SK-N-SH (cell line): ENCODE data around the gene GCM1. TPM values are rescaled to one million over a fixed set of nuclear protein-coding genes. Genes with fewer than 3 reads are reported as not detected.

Source experiments
- CTCF ChIA-PET: fragments of 300-600, 350-600 bp; formaldehyde crosslinking; extraction: SDS; loops from one replicate; lab custom pipeline; 2021; lab: Yijun Ruan, JAX
- POLR2A ChIA-PET: fragments of 350-600 bp; sonication (Branson Sonifier 250); formaldehyde crosslinking; extraction: SDS; loops from one replicate; lab custom pipeline; 2020; ENCODE audit warnings: antibody characterized with exemption, inconsistent platforms; lab: Yijun Ruan, JAX
- DNase-seq: peaks from one replicate; pipeline ENCODE4 v3.0.0; 2012
- H2AFZ ChIP-seq: fragments of 200-600 bp; sonication (generic); 2 replicates; pipeline ENCODE4 v1.8.1; 2016; ENCODE audit warnings: antibody characterized with exemption, mild to moderate bottlenecking, low read depth
- H3F3A ChIP-seq: fragments of 200-600 bp; sonication (generic); replicated peaks from 2 replicates; pipeline ENCODE3; 2016; ENCODE audit warnings: antibody characterized with exemption, mild to moderate bottlenecking; ENCODE audit not compliant: insufficient read depth
- H3K27ac ChIP-seq, 2 experiments: fragments of 200-500 bp in 1 of 2; fragments of 200-600 bp in 1 of 2; sonication (Bioruptor generic) in 1 of 2; sonication (generic), shearing (Covaris generic) in 1 of 2; 2 replicates each; pipeline versions ENCODE4 v1.5.1 to v1.6.1; 2014 to 2016; ENCODE audit warnings: low read depth in 2 of 2, inconsistent platforms in 1 of 2, low read length in 1 of 2, mild to moderate bottlenecking in 1 of 2, mixed read lengths in 1 of 2
- H3K27me3 ChIP-seq: fragments of 200-600 bp; sonication (generic), shearing (Covaris generic); 2 replicates; pipeline ENCODE4 v1.6.1; 2016; ENCODE audit warnings: mixed run types; ENCODE audit not compliant: insufficient read depth
- H3K36me3 ChIP-seq, 2 experiments: fragments of 200-500 bp in 1 of 2; fragments of 200-600 bp in 1 of 2; sonication (Bioruptor generic) in 1 of 2; sonication (generic) in 1 of 2; replicated peaks in 1 of 2; 2 replicates each; pipeline versions ENCODE3 to v1.5.1; 2014 to 2016; ENCODE audit warnings: low read length in 1 of 2, mild to moderate bottlenecking in 1 of 2; ENCODE audit not compliant: insufficient read depth in 2 of 2, control insufficient read depth in 1 of 2
- H3K4me1 ChIP-seq, 2 experiments: fragments of 200-500 bp in 1 of 2; fragments of 200-600 bp in 1 of 2; sonication (Bioruptor generic) in 1 of 2; sonication (generic), shearing (Covaris generic) in 1 of 2; 2 replicates each; pipeline versions ENCODE4 v1.5.1 to v1.6.1; 2014 to 2016; ENCODE audit warnings: low read depth in 1 of 2, low read length in 1 of 2, mixed run types in 1 of 2; ENCODE audit not compliant: insufficient read depth in 2 of 2, control insufficient read depth in 1 of 2
- H3K4me2 ChIP-seq: fragments of 200-600 bp; sonication (generic), shearing (Covaris generic); 2 replicates; pipeline ENCODE4 v1.6.1; 2017; ENCODE audit warnings: mixed run types
- H3K4me3 ChIP-seq, 2 experiments: fragments of 200-500 bp in 1 of 2; fragments of 200-600 bp in 1 of 2; sonication (Bioruptor generic) in 1 of 2; sonication (generic), shearing (Covaris generic) in 1 of 2; 2 replicates each; pipeline versions ENCODE4 v1.5.1 to v1.8.1; 2014 to 2016; ENCODE audit warnings: low read depth in 2 of 2, inconsistent platforms in 1 of 2, low read length in 1 of 2, mild to moderate bottlenecking in 1 of 2, mixed read lengths in 1 of 2, moderate library complexity in 1 of 2
- H3K79me2 ChIP-seq: fragments of 200-600 bp; sonication (generic); 2 replicates; pipeline ENCODE4 v1.8.1; 2017; ENCODE audit warnings: mild to moderate bottlenecking; ENCODE audit not compliant: insufficient read depth
- H3K9ac ChIP-seq: fragments of 200-600 bp; sonication (generic); 2 replicates; pipeline ENCODE4 v1.6.1; 2017; ENCODE audit warnings: mixed run types
- H3K9me2 ChIP-seq: fragments of 200-600 bp; sonication (generic); 2 replicates; pipeline ENCODE4 v1.6.1; 2017; ENCODE audit warnings: mixed run types
- H3K9me3 ChIP-seq: fragments of 200-600 bp; sonication (generic); 2 replicates; pipeline ENCODE4 v1.6.1; 2017; ENCODE audit warnings: mixed run types, mild to moderate bottlenecking, moderate library complexity
- H4K20me1 ChIP-seq: fragments of 200-600 bp; sonication (generic); 2 replicates; pipeline ENCODE4 v1.6.1; 2017; ENCODE audit warnings: mild to moderate bottlenecking, mixed run types; ENCODE audit not compliant: insufficient read depth
- EZH2phosphoT487 ChIP-seq: fragments of 200-600 bp; sonication (generic); IDR thresholded peaks from 2 replicates; pipeline ENCODE4 v1.6.1; 2017; ENCODE audit warnings: low read depth, mixed run types, mild to moderate bottlenecking, antibody characterized with exemption, moderate library complexity, borderline replicate concordance
- FOSL2 ChIP-seq: IDR thresholded peaks from 2 replicates; pipeline ENCODE4 v1.4.0; 2012; ENCODE audit warnings: low read depth, mild to moderate bottlenecking, moderate library complexity, borderline replicate concordance
- FOXJ3 ChIP-seq: sonication (generic); formaldehyde crosslinking; IDR thresholded peaks from 2 replicates; pipeline ENCODE4 v1.5.1; 2020; ENCODE audit warnings: mild to moderate bottlenecking, missing genetic modification reagents
- FOXM1 ChIP-seq: IDR thresholded peaks from 2 replicates; pipeline ENCODE4 v1.4.0; 2012; ENCODE audit warnings: low read depth, mild to moderate bottlenecking
- GABPA ChIP-seq: IDR thresholded peaks from 2 replicates; pipeline ENCODE4 v1.4.0; 2012; ENCODE audit warnings: low read depth, mild to moderate bottlenecking
- MXI1 ChIP-seq: IDR thresholded peaks from 2 replicates; pipeline ENCODE4 v1.6.1; 2012; ENCODE audit warnings: mild to moderate bottlenecking, low read depth, low read length, improper control_type of control experiment
- NRF1 ChIP-seq: IDR thresholded peaks from 2 replicates; pipeline ENCODE4 v1.6.1; 2012; ENCODE audit warnings: low read depth, mild to moderate bottlenecking, low read length
- RAD21 ChIP-seq: IDR thresholded peaks from 2 replicates; pipeline ENCODE4 v1.6.1; 2012; ENCODE audit warnings: mild to moderate bottlenecking, low read length
- RFX5 ChIP-seq: IDR thresholded peaks from 2 replicates; pipeline ENCODE4 v1.6.1; 2012; ENCODE audit warnings: mild to moderate bottlenecking, improper control_type of control experiment, low read length
- SMC3 ChIP-seq: IDR thresholded peaks from 2 replicates; pipeline ENCODE4 v1.6.1; 2012; ENCODE audit warnings: low read depth, low read length, improper control_type of control experiment
- TAF1 ChIP-seq: IDR thresholded peaks from 2 replicates; pipeline ENCODE4 v1.6.1; 2012; ENCODE audit warnings: low read depth, mild to moderate bottlenecking, low read length, moderate library complexity, borderline replicate concordance
- TEAD4 ChIP-seq: IDR thresholded peaks from 2 replicates; pipeline ENCODE4 v1.4.0; 2012; ENCODE audit warnings: mild to moderate bottlenecking, borderline replicate concordance; ENCODE audit not compliant: insufficient read depth
- YY1 ChIP-seq: IDR thresholded peaks from 2 replicates; pipeline ENCODE4 v1.4.0; 2012; ENCODE audit warnings: low read depth, mild to moderate bottlenecking
- WGBS: methylation state at CpG from one replicate; pipeline ENCODE4 v1.1.6; 2017; ENCODE audit warnings: low lambda C conversion rate; 5-methylcytosine and 5-hydroxymethylcytosine counted together
- polyA plus RNA-seq, 3 experiments: library from polyadenylated mRNA; depleted of rRNA; stranded (reverse); fragments of >200 nt; gene quantifications; 2 replicates each; pipeline ENCODE4 v1.2.3, GENCODE V29; 2012
- TF ChIP-seq, protein P1 (sequence below): fragments of 200-600 bp; sonication (generic); IDR thresholded peaks from 2 replicates; pipeline ENCODE4 v1.6.1; 2017; ENCODE audit warnings: antibody characterized with exemption, mild to moderate bottlenecking, moderate library complexity
- TF ChIP-seq, protein P2 (sequence below): IDR thresholded peaks from 2 replicates; pipeline ENCODE4 v1.4.0; 2012; ENCODE audit warnings: low read depth
- TF ChIP-seq, protein P3 (sequence below): IDR thresholded peaks from 2 replicates; pipeline ENCODE4; 2012
- TF ChIP-seq, protein P4 (sequence below): IDR thresholded peaks from 2 replicates; pipeline ENCODE4 v1.6.1; 2012; ENCODE audit warnings: mild to moderate bottlenecking, low read depth, low read length, moderate library complexity

Gene GCM1
- polyA plus RNA-seq, 1 of the 3 experiments (the other 2 are of a cell fraction), result not detected

DNA sequence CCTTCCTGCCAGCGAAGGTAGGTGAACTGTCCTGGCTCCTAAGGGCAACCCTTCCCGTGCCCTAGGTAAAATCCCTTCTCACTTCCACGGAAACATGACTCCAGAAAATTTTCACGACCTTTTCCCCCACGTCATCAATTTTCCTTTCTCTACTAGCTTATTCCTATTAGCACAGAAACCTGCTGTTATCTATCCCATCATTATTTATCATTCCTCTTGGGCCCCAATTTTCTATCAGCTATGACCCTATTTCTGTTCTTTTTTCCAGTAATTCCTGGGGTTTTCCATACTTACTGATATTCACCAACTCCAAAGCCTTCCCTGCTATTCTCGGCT lies 23.8 kb upstream of the GCM1 start:
- no peak overlapping the region for H2AFZ ChIP-seq
- TF ChIP-seq TEAD4, result no peak
- TF ChIP-seq RFX5, result no peak
- TF ChIP-seq MXI1, result no peak
- no peak for TF ChIP-seq YY1
- TF ChIP-seq FOSL2, result no peak
- no peak for TF ChIP-seq EZH2phosphoT487
- no peak for TF ChIP-seq FOXM1
- TF ChIP-seq NRF1, result no peak
- TF ChIP-seq FOXJ3 (CRISPR knock-in tag), result no peak
- TF ChIP-seq GABPA, result no peak
- TF ChIP-seq, all 33 proteins: peak for 0
- H3K79me2 ChIP-seq, result no peaks in the 10 kb centered on the region
- no peaks in the 10 kb centered on the region for H3K36me3 ChIP-seq
- POLR2A ChIA-PET, result no interaction called here
- H3K4me2 ChIP-seq, result no peak overlapping the region
- H3K9ac ChIP-seq, result no peak overlapping the region
- H3K9me3 ChIP-seq, result no peaks in the 10 kb centered on the region
- H3K4me1 ChIP-seq, result no peaks in the 10 kb centered on the region; a peak in 1 of 4 replicates
- no peak for DNase-seq
- no peaks in the 10 kb centered on the region for H3K27me3 ChIP-seq
- H3K9me2 ChIP-seq, result no peaks in the 10 kb centered on the region
- CTCF ChIA-PET, result interaction anchor here (0.6 to 3.8 kb wide), 54 partner anchors 8 to 675 kb away, joined by 3 to 90 read pairs (median 4); partner anchors contain the start of gene ELOVL5
- peaks cover 2% of the 10 kb centered on the region for H3F3A ChIP-seq
- H4K20me1 ChIP-seq, result no peaks in the 10 kb centered on the region
- no peak overlapping the region for H3K27ac ChIP-seq
- H3K4me3 ChIP-seq, result no peak overlapping the region
- WGBS, result 55% methylated on average over 6 of the region's 6 CpGs

DNA sequence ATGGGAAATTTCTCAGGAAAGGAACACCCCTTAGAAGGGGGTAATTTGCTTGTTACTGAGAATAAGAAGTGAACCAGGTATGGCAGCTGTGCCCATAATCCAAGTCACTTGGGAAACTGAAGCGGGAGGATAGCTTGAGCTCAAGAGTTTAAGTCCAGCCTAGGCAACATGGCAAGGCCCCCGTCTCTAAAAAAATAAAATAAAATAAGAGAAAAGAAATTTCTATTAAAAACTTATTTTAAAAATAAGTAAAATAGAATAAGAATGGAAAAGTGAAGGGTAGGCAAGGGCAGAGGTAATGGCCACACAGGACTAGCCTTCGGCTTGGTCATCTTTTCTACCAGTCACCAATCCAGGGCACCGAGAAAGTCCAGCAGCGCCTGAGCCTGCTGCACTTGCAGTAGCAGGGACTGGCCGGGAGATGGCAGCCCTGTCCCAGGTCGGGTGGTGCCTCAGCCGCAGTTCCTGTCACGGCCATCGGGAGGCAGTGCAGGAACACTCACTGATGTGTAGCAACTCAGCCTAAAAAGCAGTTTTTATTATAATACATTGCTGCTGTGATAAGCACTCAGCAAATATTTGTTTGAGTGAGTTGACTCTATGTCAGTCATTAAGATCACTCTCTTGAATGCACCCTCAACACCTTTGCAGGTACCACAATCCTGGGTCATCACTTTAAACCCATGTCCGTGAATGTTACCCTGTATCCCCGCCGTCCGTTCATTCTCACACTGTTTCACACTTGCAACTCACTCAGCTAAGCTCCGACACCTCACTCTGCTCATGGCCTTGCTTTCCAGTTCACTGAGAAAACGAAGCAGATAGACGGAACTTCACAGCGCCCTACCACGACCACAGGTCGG lies 23.2 kb upstream of the GCM1 start:
- Histone ChIP-seq H3F3A (peaks cover 2% of the 10 kb centered on the region), H3K79me2 (no peaks in the 10 kb centered on the region), H3K36me3 (no peaks in the 10 kb centered on the region), H3K4me3 (peak overlapping the region in 1 of 2 experiments; percentile 50; a peak in 1 of 4 replicates), H3K4me1 (no peaks in the 10 kb centered on the region; a peak in 1 of 4 replicates), H3K9me3 (no peaks in the 10 kb centered on the region), H3K27me3 (no peaks in the 10 kb centered on the region), H3K27ac (no peak overlapping the region), H3K9me2 (no peaks in the 10 kb centered on the region), H3K4me2 (no peak overlapping the region), H3K9ac (no peak overlapping the region), H2AFZ (no peak overlapping the region), H4K20me1 (no peaks in the 10 kb centered on the region)
- WGBS, result 68% methylated on average over 15 of the region's 20 CpGs
- peak; percentile 80 for DNase-seq
- ChIA-PET CTCF (interaction anchor here (0.6 to 3.8 kb wide), 77 partner anchors 8 to 995 kb away, joined by 3 to 90 read pairs (median 3); no protein-coding TSS in a partner anchor), POLR2A (no interaction called here)
- TF ChIP-seq FOSL2 (no peak), MXI1 (0 out of 2 replicates have a peak, but pooled peaks have one; percentile 14), TEAD4 (no peak), SMC3 (peak; percentile 100), NRF1 (peak; percentile 38), RFX5 (0 out of 2 replicates have a peak, but pooled peaks have one; percentile 31), RAD21 (peak; percentile 100), TAF1 (no peak)
- TF ChIP-seq, protein P1, sequence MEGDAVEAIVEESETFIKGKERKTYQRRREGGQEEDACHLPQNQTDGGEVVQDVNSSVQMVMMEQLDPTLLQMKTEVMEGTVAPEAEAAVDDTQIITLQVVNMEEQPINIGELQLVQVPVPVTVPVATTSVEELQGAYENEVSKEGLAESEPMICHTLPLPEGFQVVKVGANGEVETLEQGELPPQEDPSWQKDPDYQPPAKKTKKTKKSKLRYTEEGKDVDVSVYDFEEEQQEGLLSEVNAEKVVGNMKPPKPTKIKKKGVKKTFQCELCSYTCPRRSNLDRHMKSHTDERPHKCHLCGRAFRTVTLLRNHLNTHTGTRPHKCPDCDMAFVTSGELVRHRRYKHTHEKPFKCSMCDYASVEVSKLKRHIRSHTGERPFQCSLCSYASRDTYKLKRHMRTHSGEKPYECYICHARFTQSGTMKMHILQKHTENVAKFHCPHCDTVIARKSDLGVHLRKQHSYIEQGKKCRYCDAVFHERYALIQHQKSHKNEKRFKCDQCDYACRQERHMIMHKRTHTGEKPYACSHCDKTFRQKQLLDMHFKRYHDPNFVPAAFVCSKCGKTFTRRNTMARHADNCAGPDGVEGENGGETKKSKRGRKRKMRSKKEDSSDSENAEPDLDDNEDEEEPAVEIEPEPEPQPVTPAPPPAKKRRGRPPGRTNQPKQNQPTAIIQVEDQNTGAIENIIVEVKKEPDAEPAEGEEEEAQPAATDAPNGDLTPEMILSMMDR, result peak; percentile 100
- TF ChIP-seq, protein P2, sequence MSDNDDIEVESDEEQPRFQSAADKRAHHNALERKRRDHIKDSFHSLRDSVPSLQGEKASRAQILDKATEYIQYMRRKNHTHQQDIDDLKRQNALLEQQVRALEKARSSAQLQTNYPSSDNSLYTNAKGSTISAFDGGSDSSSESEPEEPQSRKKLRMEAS, result no peak
- TF ChIP-seq, protein P3, sequence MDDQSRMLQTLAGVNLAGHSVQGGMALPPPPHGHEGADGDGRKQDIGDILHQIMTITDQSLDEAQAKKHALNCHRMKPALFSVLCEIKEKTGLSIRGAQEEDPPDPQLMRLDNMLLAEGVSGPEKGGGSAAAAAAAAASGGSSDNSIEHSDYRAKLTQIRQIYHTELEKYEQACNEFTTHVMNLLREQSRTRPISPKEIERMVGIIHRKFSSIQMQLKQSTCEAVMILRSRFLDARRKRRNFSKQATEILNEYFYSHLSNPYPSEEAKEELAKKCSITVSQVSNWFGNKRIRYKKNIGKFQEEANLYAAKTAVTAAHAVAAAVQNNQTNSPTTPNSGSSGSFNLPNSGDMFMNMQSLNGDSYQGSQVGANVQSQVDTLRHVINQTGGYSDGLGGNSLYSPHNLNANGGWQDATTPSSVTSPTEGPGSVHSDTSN, result no peak
- TF ChIP-seq, protein P4, sequence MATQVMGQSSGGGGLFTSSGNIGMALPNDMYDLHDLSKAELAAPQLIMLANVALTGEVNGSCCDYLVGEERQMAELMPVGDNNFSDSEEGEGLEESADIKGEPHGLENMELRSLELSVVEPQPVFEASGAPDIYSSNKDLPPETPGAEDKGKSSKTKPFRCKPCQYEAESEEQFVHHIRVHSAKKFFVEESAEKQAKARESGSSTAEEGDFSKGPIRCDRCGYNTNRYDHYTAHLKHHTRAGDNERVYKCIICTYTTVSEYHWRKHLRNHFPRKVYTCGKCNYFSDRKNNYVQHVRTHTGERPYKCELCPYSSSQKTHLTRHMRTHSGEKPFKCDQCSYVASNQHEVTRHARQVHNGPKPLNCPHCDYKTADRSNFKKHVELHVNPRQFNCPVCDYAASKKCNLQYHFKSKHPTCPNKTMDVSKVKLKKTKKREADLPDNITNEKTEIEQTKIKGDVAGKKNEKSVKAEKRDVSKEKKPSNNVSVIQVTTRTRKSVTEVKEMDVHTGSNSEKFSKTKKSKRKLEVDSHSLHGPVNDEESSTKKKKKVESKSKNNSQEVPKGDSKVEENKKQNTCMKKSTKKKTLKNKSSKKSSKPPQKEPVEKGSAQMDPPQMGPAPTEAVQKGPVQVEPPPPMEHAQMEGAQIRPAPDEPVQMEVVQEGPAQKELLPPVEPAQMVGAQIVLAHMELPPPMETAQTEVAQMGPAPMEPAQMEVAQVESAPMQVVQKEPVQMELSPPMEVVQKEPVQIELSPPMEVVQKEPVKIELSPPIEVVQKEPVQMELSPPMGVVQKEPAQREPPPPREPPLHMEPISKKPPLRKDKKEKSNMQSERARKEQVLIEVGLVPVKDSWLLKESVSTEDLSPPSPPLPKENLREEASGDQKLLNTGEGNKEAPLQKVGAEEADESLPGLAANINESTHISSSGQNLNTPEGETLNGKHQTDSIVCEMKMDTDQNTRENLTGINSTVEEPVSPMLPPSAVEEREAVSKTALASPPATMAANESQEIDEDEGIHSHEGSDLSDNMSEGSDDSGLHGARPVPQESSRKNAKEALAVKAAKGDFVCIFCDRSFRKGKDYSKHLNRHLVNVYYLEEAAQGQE, result no peak
